ENCODE measurements around the gene PPHLN1. TPM values are rescaled to one million over a fixed set of nuclear protein-coding genes. Genes with fewer than 3 reads are reported as not detected.

PPHLN1 gene
- total and polyA plus RNA-seq, 2 of the 8 experiments (the other 6 are each of a cell fraction or from before 2014, with no cell fraction given), result 34.3 to 71.6 TPM

- H3K56ac ChIP-seq (replicated peaks; ENCODE audit: insufficient read length, low read depth, low read length), result no peak overlapping the region
- H3K23ac ChIP-seq (ENCODE audit: insufficient read length), result no peak overlapping the region
- H3K9me3 ChIP-seq (ENCODE audit: insufficient read depth in 2 of 2, low read depth in 1 of 2, low read length in 1 of 2), result peaks cover 0 to 3% of the 10 kb centered on the region in 2 experiments; a peak in 1 of 4 replicates
- DNase-seq (ENCODE audit: low read depth in 1 of 2, low spot score in 2 of 2) (no peak), FAIRE-seq (no peak)
- H3K27me3 ChIP-seq (replicated peaks in 1 of 4; ENCODE audit: control insufficient read depth in 3 of 4, extremely low read depth in 1 of 4, insufficient read depth in 3 of 4, low read length in 3 of 4), result no peaks in the 10 kb centered on the region
- H3K9ac ChIP-seq (replicated peaks in 1 of 4; ENCODE audit: extremely low read depth in 1 of 4, low read depth in 3 of 4, low read length in 3 of 4), result no peak overlapping the region
- H3K27ac ChIP-seq (ENCODE audit: low read depth, low read length), result no peak overlapping the region
- CTCF ChIA-PET (ENCODE audit: partially characterized antibody), result interaction anchor here (0.6 to 0.9 kb wide), 3 partner anchors 18 to 63 kb away, joined by 3 to 4 read pairs (median 3); no protein-coding TSS in a partner anchor
- 83% methylated on average over 1 of the region's 3 CpGs; no CpG with 5 or more reads in 1 of the 2 experiments for WGBS, 2 experiments (ENCODE audit: extremely low coverage in 1 of 2, insufficient coverage in 1 of 2, insufficient read length in 1 of 2, insufficient replicate concordance in 2 of 2, low coverage in 1 of 2, low lambda C conversion rate in 2 of 2, missing lambda C conversion rate in 1 of 2)
- no peak overlapping the region for H2AK5ac ChIP-seq (ENCODE audit: low read depth, low read length)
- no peak overlapping the region for H2BK5ac ChIP-seq (ENCODE audit: low read depth, low read length)
- no peak overlapping the region; the same call in 1 of the 2 replicates for H4K8ac ChIP-seq (ENCODE audit: extremely low read depth, insufficient read depth, low read length)
- H3K79me1 ChIP-seq (ENCODE audit: low read depth, low read length), result no peaks in the 10 kb centered on the region
- H2BK15ac ChIP-seq (ENCODE audit: low read length), result no peak overlapping the region
- H3K4me3 ChIP-seq (ENCODE audit: extremely low read depth in 1 of 4, insufficient read depth in 2 of 4, low read depth in 3 of 4, low read length in 4 of 4), result no peak overlapping the region
- POLR2A ChIA-PET (ENCODE audit: partially characterized antibody), result no interaction called here
- no peak overlapping the region for H3K4me2 ChIP-seq (ENCODE audit: insufficient read depth in 1 of 2, low read depth in 2 of 2, low read length in 2 of 2)
- H2BK12ac ChIP-seq (ENCODE audit: low read depth, low read length), result no peak overlapping the region
- H3K36me3 ChIP-seq (ENCODE audit: control insufficient read depth in 2 of 4, insufficient read depth in 4 of 4, low read length in 3 of 4), result peaks cover 0 to 23% (median 6%) of the 10 kb centered on the region in 4 experiments; a peak in 5 of 8 replicates
- no peak overlapping the region for H4K5ac ChIP-seq (ENCODE audit: insufficient read length, low read depth, low read length)
- no peak overlapping the region for H4K91ac ChIP-seq (replicated peaks; ENCODE audit: insufficient read length, low read length)
- no peak overlapping the region for H3K4ac ChIP-seq (replicated peaks; ENCODE audit: insufficient read length, low read depth, low read length)
- no peak overlapping the region for H2BK120ac ChIP-seq (replicated peaks; ENCODE audit: low read depth, low read length)
- no peak overlapping the region for H2AFZ ChIP-seq (ENCODE audit: low read length)
- no peaks in the 10 kb centered on the region; the same call in 1 of the 2 replicates for H3K23me2 ChIP-seq (ENCODE audit: low read depth, low read length)
- no peaks in the 10 kb centered on the region for H3K79me2 ChIP-seq (ENCODE audit: control insufficient read depth in 1 of 2, insufficient read depth in 2 of 2, low read length in 2 of 2)
- no peak overlapping the region for H2BK20ac ChIP-seq (ENCODE audit: low read length)
- no peak overlapping the region for H3K14ac ChIP-seq (ENCODE audit: insufficient read length)
- H3K18ac ChIP-seq (ENCODE audit: extremely low read depth, low read length), result no peak overlapping the region
- no peaks in the 10 kb centered on the region for H4K20me1 ChIP-seq (replicated peaks in 1 of 2; ENCODE audit: control insufficient read depth in 1 of 2, insufficient read depth in 2 of 2, low read length in 2 of 2)
- no peaks in the 10 kb centered on the region for H3K4me1 ChIP-seq (replicated peaks in 1 of 4; ENCODE audit: control insufficient read depth in 3 of 4, insufficient read depth in 4 of 4, low read length in 3 of 4)
- TF ChIP-seq SIRT6 (IDR thresholded peaks at IDR 0.05; ENCODE audit: low read length) (no peak), KDM5A (IDR thresholded peaks at IDR 0.05; ENCODE audit: low read length) (no peak), BRCA1 (IDR thresholded peaks at IDR 0.05; ENCODE audit: low read depth, low read length) (no peak), SAP30 (IDR thresholded peaks at IDR 0.05; ENCODE audit: insufficient read depth, insufficient replicate concordance, low read length) (no peak), CBX8 (IDR thresholded peaks at IDR 0.05; ENCODE audit: borderline replicate concordance, low read depth, low read length) (no peak), USF2 (IDR thresholded peaks at IDR 0.05; ENCODE audit: low read length) (no peak), ATF3 (IDR thresholded peaks at IDR 0.05; ENCODE audit: insufficient read depth, low read depth, low read length) (no peak), POLR2AphosphoS5 (IDR thresholded peaks at IDR 0.05; ENCODE audit: low read depth, low read length) (no peak), SRF (IDR thresholded peaks at IDR 0.05; ENCODE audit: low read depth, low read length) (no peak), MAX (IDR thresholded peaks at IDR 0.05) (no peak), CHD1 (IDR thresholded peaks at IDR 0.05; ENCODE audit: low read depth, low read length) (no peak)
These were observed 70.7 kb downstream of the PPHLN1 start for GRCh38 chr12:42396473-42397259.

All from H1 (cell line).